GM12878 (cell line): ENCODE data around the gene PKP4. TPM values are rescaled to one million over a fixed set of nuclear protein-coding genes. Genes with fewer than 3 reads are reported as not detected.

Source experiments
- ATAC-seq: fragments of 200-7000 bp; cut with Tn5 transposase; 3 replicates; pipeline ENCODE4 v1.9.1; 2020; ENCODE audit warnings: mild to moderate bottlenecking, moderate library complexity
- BruUV-seq: library from RNA; stranded (reverse); fragments of 400-500 nt; replicated peaks from 2 replicates; lab custom pipeline; 2021; lab: Mats Ljungman, UMichigan
- CTCF ChIA-PET: fragments of 300-600 bp; sonication (Branson Sonifier 250); formaldehyde crosslinking; extraction: SDS; loops from one replicate; lab custom pipeline; 2021; ENCODE audit warnings: inconsistent platforms; lab: Yijun Ruan, JAX
- POLR2A ChIA-PET: fragments of 350-600 bp; formaldehyde crosslinking; extraction: SDS; loops from one replicate; lab custom pipeline; 2021; ENCODE audit warnings: inconsistent platforms; lab: Charles Lee
- RAD21 ChIA-PET: fragments of 300-600 bp; sonication (Branson Sonifier 250); formaldehyde crosslinking; loops from one replicate; lab custom pipeline; 2023; ENCODE audit warnings: antibody characterized with exemption; ENCODE audit not compliant: unreplicated experiment; lab: Charles Lee
- SMC1A ChIA-PET: fragments of 300-600 bp; sonication (Branson Sonifier 250); formaldehyde crosslinking; loops from one replicate; lab custom pipeline; 2023; ENCODE audit not compliant: unreplicated experiment, uncharacterized antibody; lab: Charles Lee
- DNase-seq: peaks from one replicate; pipeline ENCODE4 v3.0.0-alpha.2; 2011; ENCODE audit warnings: low read depth, low spot score
- FAIRE-seq: peaks from 3 replicates; lab custom pipeline; 2011; peaks lifted over from hg19 to GRCh38; lab: Jason Lieb, UNC
- H2AFZ ChIP-seq: 2 replicates; pipeline ENCODE4 v1.6.0; 2011; ENCODE audit warnings: low read depth, low read length, control low read depth; ENCODE audit not compliant: control insufficient read depth
- H3K27ac ChIP-seq: 2 replicates; pipeline ENCODE4 v1.5.1; 2011; ENCODE audit warnings: control low read depth; ENCODE audit not compliant: control insufficient read depth, insufficient read depth
- H3K27me3 ChIP-seq, 2 experiments: replicated peaks in 1 of 2; 2 replicates each; pipeline versions ENCODE4 v1.6.0 to v1.6.1; 2011; ENCODE audit warnings: low read length in 1 of 2; ENCODE audit not compliant: control insufficient read depth in 2 of 2, insufficient read depth in 2 of 2
- H3K36me3 ChIP-seq, 2 experiments: 2 replicates each; pipeline ENCODE4 v1.5.1; 2011; ENCODE audit warnings: low read length in 1 of 2; ENCODE audit not compliant: control insufficient read depth in 2 of 2, insufficient read depth in 2 of 2
- H3K4me1 ChIP-seq: 2 replicates; pipeline ENCODE4 v1.6.1; 2011; ENCODE audit warnings: mild to moderate bottlenecking, low read length, moderate library complexity, mixed read lengths; ENCODE audit not compliant: control insufficient read depth, insufficient read depth
- H3K4me2 ChIP-seq: 2 replicates; pipeline ENCODE4 v1.6.0; 2011; ENCODE audit warnings: control low read depth; ENCODE audit not compliant: control insufficient read depth, insufficient read depth
- H3K4me3 ChIP-seq: fragments of 200-600 bp; sonication (generic); 2 replicates; pipeline ENCODE4 v1.5.1; 2016
- H3K79me2 ChIP-seq: 2 replicates; pipeline ENCODE4 v1.6.0; 2011; ENCODE audit warnings: low read length; ENCODE audit not compliant: control insufficient read depth, insufficient read depth
- H3K9ac ChIP-seq: 2 replicates; pipeline ENCODE4 v1.8.0; 2011; ENCODE audit warnings: low read length, control low read depth, mixed read lengths; ENCODE audit not compliant: control insufficient read depth, insufficient read depth
- H3K9me3 ChIP-seq: replicated peaks from 3 replicates; pipeline ENCODE4 v1.5.1; 2011; ENCODE audit warnings: mild to moderate bottlenecking, low read length; ENCODE audit not compliant: control insufficient read depth, insufficient read depth
- H4K20me1 ChIP-seq: 2 replicates; pipeline ENCODE4 v1.6.0; 2011; ENCODE audit not compliant: control insufficient read depth, insufficient read depth
- ASH2L ChIP-seq: fragments of 300-600, 200-600 bp; sonication (generic); IDR thresholded peaks from 2 replicates; pipeline ENCODE4 v1.6.1; 2017; ENCODE audit warnings: low read depth, mild to moderate bottlenecking, borderline replicate concordance
- ATF7 ChIP-seq: fragments of 450-650 bp; IDR thresholded peaks from 2 replicates; pipeline ENCODE4 v1.6.1; 2016; ENCODE audit warnings: low read depth, mild to moderate bottlenecking
- HDGF ChIP-seq: fragments of 450-650 bp; IDR thresholded peaks from 2 replicates; pipeline ENCODE4 v1.6.1; 2016; ENCODE audit warnings: antibody characterized with exemption
- POU2F2 ChIP-seq: IDR thresholded peaks from 3 replicates; pipeline ENCODE4 v1.6.1; 2011; ENCODE audit warnings: low read depth, mild to moderate bottlenecking, low read length, borderline replicate concordance
- YBX1 ChIP-seq: fragments of 450-650 bp; IDR thresholded peaks from 2 replicates; pipeline ENCODE4 v1.6.1; 2016; ENCODE audit warnings: antibody characterized with exemption
- WGBS: methylation state at CpG from one replicate; pipeline ENCODE4 v1.1.6; 2016; ENCODE audit warnings: low lambda C conversion rate; ENCODE audit not compliant: insufficient replicate concordance, insufficient coverage; ENCODE audit errors: missing lambda C conversion rate; 5-methylcytosine and 5-hydroxymethylcytosine counted together
- in situ Hi-C: fragments of 300-500 bp; cut with MboI; formaldehyde crosslinking; loops from 9 replicates; pipeline ENCODE4 v1.14.3; 2018; ENCODE audit warnings: mixed read lengths
- intact Hi-C: fragments of 100-400 bp; cut with micrococcal nuclease; formaldehyde crosslinking; loops from one replicate; pipeline ENCODE4 v1.14.2; 2022; ENCODE audit not compliant: unreplicated experiment
- polyA plus RNA-seq, 11 experiments: library from polyadenylated mRNA; depleted of rRNA in 4 of 11; unstranded in 6 of 11; stranded (reverse) in 5 of 11; fragments of >200 nt; fragmentation: Nextera tagmentation in 4 of 11; fragmentation: Illumina TruSeq in 1 of 11; extraction: Ambion mirVana in 4 of 11; extraction: Trizol in 1 of 11; gene quantifications; 1 replicate in 1 of 11; 2 replicates in 10 of 11; pipeline versions ENCODE4 v1.2.1 to v1.2.3, GENCODE V29; 2011 to 2016; ENCODE audit warnings: inconsistent platforms in 2 of 11, missing spikeins in 2 of 11, low read depth in 1 of 11
- total RNA-seq, 4 experiments: library from RNA; depleted of rRNA in 3 of 4; stranded (reverse); fragments of >200 nt in 3 of 4; fragmentation: Illumina TruSeq in 1 of 4; extraction: Trizol in 1 of 4; gene quantifications; 2 replicates each; pipeline versions ENCODE4 v1.2.1 to v1.2.3, GENCODE V29; 2013 to 2021
- TF ChIP-seq, protein P1 (sequence below): fragments of 450-650 bp; formaldehyde crosslinking; IDR thresholded peaks from 2 replicates; pipeline ENCODE4 v1.5.0; 2022; ENCODE audit warnings: mild to moderate bottlenecking, missing genetic modification characterization
- TF ChIP-seq, protein P2 (sequence below): fragments of 450-650 bp; IDR thresholded peaks from 2 replicates; pipeline ENCODE4 v1.6.1; 2014; ENCODE audit warnings: mild to moderate bottlenecking

PKP4 gene
- total and polyA plus RNA-seq, 10 of the 15 experiments (the other 5 are each of a cell fraction or from before 2014, with no cell fraction given): 4.8 to 35.8 (median 17.7) TPM

DNA sequence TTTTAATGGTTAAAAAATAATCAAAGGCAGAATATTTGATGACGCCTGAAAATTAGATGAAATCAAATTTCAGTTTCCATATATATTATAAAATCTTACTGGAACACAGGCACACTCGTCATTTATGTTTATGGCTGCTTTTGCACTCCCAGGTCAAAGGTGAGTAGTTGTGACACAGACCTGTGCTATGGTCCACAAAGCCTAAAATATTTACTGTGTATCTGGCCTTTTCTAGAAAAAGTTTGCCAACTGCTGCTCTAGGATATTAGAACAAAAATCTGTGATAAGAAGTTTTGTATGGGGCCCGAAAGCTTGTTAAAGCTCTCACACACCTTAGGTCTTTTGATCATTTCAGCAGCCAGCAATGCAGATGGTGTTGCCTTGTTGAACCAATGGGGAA, 104.3 kb downstream of the PKP4 start:
- no peaks in the 10 kb centered on the region for H3K4me1 ChIP-seq
- POLR2A ChIA-PET: interaction anchor here (0.9 kb wide), 1 partner anchor 10 kb away, joined by 3 read pairs; no protein-coding TSS in a partner anchor
- BruUV-seq: no TSS peak
- intact Hi-C loops: no loop called here
- TF ChIP-seq HDGF (no peak), ASH2L (no peak), POU2F2 (no peak), YBX1 (no peak), ATF7 (no peak)
- TF ChIP-seq, protein P1, sequence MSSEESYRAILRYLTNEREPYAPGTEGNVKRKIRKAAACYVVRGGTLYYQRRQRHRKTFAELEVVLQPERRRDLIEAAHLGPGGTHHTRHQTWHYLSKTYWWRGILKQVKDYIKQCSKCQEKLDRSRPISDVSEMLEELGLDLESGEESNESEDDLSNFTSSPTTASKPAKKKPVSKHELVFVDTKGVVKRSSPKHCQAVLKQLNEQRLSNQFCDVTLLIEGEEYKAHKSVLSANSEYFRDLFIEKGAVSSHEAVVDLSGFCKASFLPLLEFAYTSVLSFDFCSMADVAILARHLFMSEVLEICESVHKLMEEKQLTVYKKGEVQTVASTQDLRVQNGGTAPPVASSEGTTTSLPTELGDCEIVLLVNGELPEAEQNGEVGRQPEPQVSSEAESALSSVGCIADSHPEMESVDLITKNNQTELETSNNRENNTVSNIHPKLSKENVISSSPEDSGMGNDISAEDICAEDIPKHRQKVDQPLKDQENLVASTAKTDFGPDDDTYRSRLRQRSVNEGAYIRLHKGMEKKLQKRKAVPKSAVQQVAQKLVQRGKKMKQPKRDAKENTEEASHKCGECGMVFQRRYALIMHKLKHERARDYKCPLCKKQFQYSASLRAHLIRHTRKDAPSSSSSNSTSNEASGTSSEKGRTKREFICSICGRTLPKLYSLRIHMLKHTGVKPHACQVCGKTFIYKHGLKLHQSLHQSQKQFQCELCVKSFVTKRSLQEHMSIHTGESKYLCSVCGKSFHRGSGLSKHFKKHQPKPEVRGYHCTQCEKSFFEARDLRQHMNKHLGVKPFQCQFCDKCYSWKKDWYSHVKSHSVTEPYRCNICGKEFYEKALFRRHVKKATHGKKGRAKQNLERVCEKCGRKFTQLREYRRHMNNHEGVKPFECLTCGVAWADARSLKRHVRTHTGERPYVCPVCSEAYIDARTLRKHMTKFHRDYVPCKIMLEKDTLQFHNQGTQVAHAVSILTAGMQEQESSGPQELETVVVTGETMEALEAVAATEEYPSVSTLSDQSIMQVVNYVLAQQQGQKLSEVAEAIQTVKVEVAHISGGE (CRISPR knock-in tag): no peak
- TF ChIP-seq, protein P2, sequence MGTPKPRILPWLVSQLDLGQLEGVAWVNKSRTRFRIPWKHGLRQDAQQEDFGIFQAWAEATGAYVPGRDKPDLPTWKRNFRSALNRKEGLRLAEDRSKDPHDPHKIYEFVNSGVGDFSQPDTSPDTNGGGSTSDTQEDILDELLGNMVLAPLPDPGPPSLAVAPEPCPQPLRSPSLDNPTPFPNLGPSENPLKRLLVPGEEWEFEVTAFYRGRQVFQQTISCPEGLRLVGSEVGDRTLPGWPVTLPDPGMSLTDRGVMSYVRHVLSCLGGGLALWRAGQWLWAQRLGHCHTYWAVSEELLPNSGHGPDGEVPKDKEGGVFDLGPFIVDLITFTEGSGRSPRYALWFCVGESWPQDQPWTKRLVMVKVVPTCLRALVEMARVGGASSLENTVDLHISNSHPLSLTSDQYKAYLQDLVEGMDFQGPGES: no peak
- TF ChIP-seq, all 136 proteins: peak for 0
- no peak for DNase-seq
- ChIA-PET SMC1A (interaction anchor here (1.1 to 1.2 kb wide), 2 partner anchors 8 to 49 kb away, joined by 3 to 4 read pairs; no protein-coding TSS in a partner anchor), CTCF (no interaction called here), RAD21 (no interaction called here)
- no peaks in the 10 kb centered on the region for H3K27me3 ChIP-seq
- H3K4me2 ChIP-seq: no peak overlapping the region
- H3K4me3 ChIP-seq: no peak overlapping the region
- no peak for FAIRE-seq
- no peak overlapping the region for H3K9ac ChIP-seq
- no peaks in the 10 kb centered on the region for H4K20me1 ChIP-seq
- no peaks in the 10 kb centered on the region for H3K79me2 ChIP-seq
- WGBS: 100% methylated on average over 3 of the region's 3 CpGs
- in situ Hi-C loops: no loop called here
- H3K9me3 ChIP-seq: no peaks in the 10 kb centered on the region
- ATAC-seq: no peak
- H3K36me3 ChIP-seq: no peaks in the 10 kb centered on the region
- no peak overlapping the region for H2AFZ ChIP-seq
- no peak overlapping the region for H3K27ac ChIP-seq
